ENCODE data around the gene IL1RAPL2.
"Not testable (repeated sequence)": the region's sequence is repeated elsewhere in the genome, so short reads cannot be mapped to it uniquely, and the experiment has no call there.

IL1RAPL2 gene

DNA sequence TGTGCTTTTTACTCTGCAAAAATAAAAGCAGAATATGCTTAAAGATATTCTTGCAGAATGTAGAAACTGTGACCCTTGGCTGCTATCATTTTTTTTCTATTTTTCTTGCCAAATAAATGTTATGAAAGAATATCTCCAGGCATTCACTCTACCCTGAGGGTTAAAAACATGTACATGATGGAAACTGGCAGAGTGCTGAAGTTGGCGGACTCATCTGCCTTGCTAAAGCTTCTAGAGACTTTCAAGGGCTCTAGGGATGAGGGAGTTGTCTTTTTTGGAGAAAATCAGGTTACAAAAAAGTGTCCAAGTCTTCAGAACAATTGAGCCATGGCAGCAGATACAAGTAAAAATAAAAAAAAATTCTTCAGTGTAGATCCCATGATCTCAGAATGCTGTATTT lies 1215.8 kb downstream of the IL1RAPL2 start:
- TF ChIP-seq ZNF266 (tag by site-specific recombination; IDR thresholded peaks at IDR 0.05; ENCODE audit: low read depth) (no peak), SCRT1 (tag by site-specific recombination; IDR thresholded peaks at IDR 0.05; ENCODE audit: borderline replicate concordance) (no peak), ZNF664 (tag by site-specific recombination; IDR thresholded peaks at IDR 0.05) (no peak), ZFP3 (tag by site-specific recombination; IDR thresholded peaks at IDR 0.05; ENCODE audit: low read depth) (no peak), ZNF214 (tag by site-specific recombination; IDR thresholded peaks at IDR 0.05; ENCODE audit: borderline replicate concordance) (no peak), ZNF654 (tag by site-specific recombination; IDR thresholded peaks at IDR 0.05; ENCODE audit: low read depth) (no peak), ZNF354C (tag by site-specific recombination; IDR thresholded peaks at IDR 0.05; ENCODE audit: borderline replicate concordance, low read depth) (no peak), ZNF777 (tag by site-specific recombination; IDR thresholded peaks at IDR 0.05; ENCODE audit: borderline replicate concordance) (no peak), ZNF529 (tag by site-specific recombination; IDR thresholded peaks at IDR 0.05; ENCODE audit: insufficient replicate concordance) (no peak)
- ChIA-PET POLR2A (no interaction called here), CTCF (interaction anchor here (0.7 kb wide), 1 partner anchor 31 kb away, joined by 3 read pairs; no protein-coding TSS in a partner anchor)

DNA sequence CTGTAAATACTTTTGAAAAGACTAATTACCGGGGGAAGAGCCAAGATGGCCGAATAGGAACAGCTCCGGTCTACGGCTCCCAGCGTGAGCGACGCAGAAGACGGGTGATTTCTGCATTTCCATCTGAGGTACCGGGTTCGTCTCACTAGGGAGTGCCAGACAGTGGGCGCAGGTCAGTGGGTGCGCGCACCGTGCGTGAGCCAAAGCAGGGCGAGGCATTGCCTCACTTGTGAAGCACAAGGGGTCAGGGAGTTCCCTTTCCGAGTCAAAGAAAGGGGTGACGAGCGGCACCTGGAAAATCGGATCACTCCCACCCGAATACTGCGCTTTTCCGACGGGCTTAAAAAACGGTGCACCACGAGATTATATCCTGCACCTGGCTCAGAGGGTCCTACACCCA lies 1230.9 kb downstream of the IL1RAPL2 start:
- CTCF ChIA-PET; POLR2A ChIA-PET; H3K9me3 ChIP-seq (ENCODE audit: control insufficient read depth, insufficient read depth, low read depth, low read length); H3K4me3 ChIP-seq (ENCODE audit: low read depth, low read length); H3K36me3 ChIP-seq (ENCODE audit: control insufficient read depth in 2 of 2, insufficient read depth in 1 of 2, low read length in 2 of 2); H3K27ac ChIP-seq (ENCODE audit: extremely low read depth, low read depth, low read length); H3K4me1 ChIP-seq (ENCODE audit: control insufficient read depth, insufficient read depth, low read length): not testable (repeated sequence)

More for the DNA sequence above, 1215.8 kb downstream of the IL1RAPL2 start:
- Histone ChIP-seq H3K4me1 (ENCODE audit: control insufficient read depth, insufficient read depth, low read length) (no peaks in the 10 kb centered on the region), H3K9me3 (ENCODE audit: control insufficient read depth, insufficient read depth, low read depth, low read length) (no peaks in the 10 kb centered on the region), H3K36me3 (ENCODE audit: control insufficient read depth in 2 of 2, insufficient read depth in 1 of 2, low read length in 2 of 2) (no peaks in the 10 kb centered on the region), H3K27ac (ENCODE audit: extremely low read depth, low read depth, low read length) (no peak overlapping the region), H3K4me3 (ENCODE audit: low read depth, low read length) (no peak overlapping the region)

DNA sequence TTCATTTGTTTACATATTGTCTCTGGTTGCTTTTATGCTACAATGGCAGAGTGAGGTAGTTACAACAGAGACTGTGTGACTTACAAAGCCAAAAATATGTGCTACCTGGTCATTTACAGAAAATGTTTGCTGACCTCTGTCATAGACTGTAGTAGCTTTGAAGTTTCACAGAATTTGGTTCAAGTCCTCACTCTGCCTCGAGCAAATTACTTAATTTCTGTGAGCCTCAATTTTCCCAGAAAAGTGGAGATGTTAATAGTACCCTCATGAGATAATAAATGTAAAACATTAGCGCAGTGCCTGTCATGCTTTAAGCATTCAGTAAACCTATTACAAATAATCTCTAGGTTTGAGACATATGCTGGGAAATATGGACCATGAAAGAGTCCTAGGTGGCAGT lies 1237.9 kb downstream of the IL1RAPL2 start:
- CTCF ChIA-PET: no interaction called here
- H3K27ac ChIP-seq (ENCODE audit: extremely low read depth, low read depth, low read length): no peak overlapping the region
- no peaks in the 10 kb centered on the region for H3K9me3 ChIP-seq (ENCODE audit: control insufficient read depth, insufficient read depth, low read depth, low read length)
- H3K4me3 ChIP-seq (ENCODE audit: low read depth, low read length): no peak overlapping the region
- TF ChIP-seq ZNF169 (tag by site-specific recombination; IDR thresholded peaks at IDR 0.05): no peak
- TF ChIP-seq ZNF791 (tag by site-specific recombination; IDR thresholded peaks at IDR 0.05): no peak
- no peak for TF ChIP-seq ZNF785 (tag by site-specific recombination; IDR thresholded peaks at IDR 0.05)
- TF ChIP-seq ZNF707 (tag by site-specific recombination; IDR thresholded peaks at IDR 0.05): no peak
- TF ChIP-seq ZBTB1 (tag by site-specific recombination; IDR thresholded peaks at IDR 0.05): no peak
- TF ChIP-seq ZNF510 (tag by site-specific recombination; IDR thresholded peaks at IDR 0.05; ENCODE audit: insufficient replicate concordance): no peak
- TF ChIP-seq ZNF670 (tag by site-specific recombination; IDR thresholded peaks at IDR 0.05; ENCODE audit: low read depth): no peak
- TF ChIP-seq, protein P1, sequence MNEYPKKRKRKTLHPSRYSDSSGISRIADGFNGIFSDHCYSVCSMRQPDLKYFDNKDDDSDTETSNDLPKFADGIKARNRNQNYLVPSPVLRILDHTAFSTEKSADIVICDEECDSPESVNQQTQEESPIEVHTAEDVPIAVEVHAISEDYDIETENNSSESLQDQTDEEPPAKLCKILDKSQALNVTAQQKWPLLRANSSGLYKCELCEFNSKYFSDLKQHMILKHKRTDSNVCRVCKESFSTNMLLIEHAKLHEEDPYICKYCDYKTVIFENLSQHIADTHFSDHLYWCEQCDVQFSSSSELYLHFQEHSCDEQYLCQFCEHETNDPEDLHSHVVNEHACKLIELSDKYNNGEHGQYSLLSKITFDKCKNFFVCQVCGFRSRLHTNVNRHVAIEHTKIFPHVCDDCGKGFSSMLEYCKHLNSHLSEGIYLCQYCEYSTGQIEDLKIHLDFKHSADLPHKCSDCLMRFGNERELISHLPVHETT (tag by site-specific recombination; IDR thresholded peaks at IDR 0.05): no peak
- TF ChIP-seq ZNF660 (tag by site-specific recombination; IDR thresholded peaks at IDR 0.05): no peak
- no peak for TF ChIP-seq ZNF266 (tag by site-specific recombination; IDR thresholded peaks at IDR 0.05; ENCODE audit: low read depth)
- no peak for TF ChIP-seq AEBP2 (tag by site-specific recombination; IDR thresholded peaks at IDR 0.05; ENCODE audit: borderline replicate concordance)
- TF ChIP-seq BCL11A (tag by site-specific recombination; IDR thresholded peaks at IDR 0.05; ENCODE audit: low read depth): no peak
- no peak for TF ChIP-seq ZNF623 (tag by site-specific recombination; IDR thresholded peaks at IDR 0.05)
- no peak for TF ChIP-seq YY2 (tag by site-specific recombination; IDR thresholded peaks at IDR 0.05)
- TF ChIP-seq ZNF530 (tag by site-specific recombination; IDR thresholded peaks at IDR 0.05; ENCODE audit: low read depth): no peak
- no peak for TF ChIP-seq ZSCAN4 (tag by site-specific recombination; IDR thresholded peaks at IDR 0.05)
- TF ChIP-seq ZNF473 (tag by site-specific recombination; IDR thresholded peaks at IDR 0.05): no peak
- no peak for TF ChIP-seq ZNF114 (tag by site-specific recombination; IDR thresholded peaks at IDR 0.05)
- TF ChIP-seq SP3 (tag by site-specific recombination; IDR thresholded peaks at IDR 0.05): no peak
- POLR2A ChIA-PET: no interaction called here
- H3K4me1 ChIP-seq (ENCODE audit: control insufficient read depth, insufficient read depth, low read length): no peaks in the 10 kb centered on the region
- H3K36me3 ChIP-seq (ENCODE audit: control insufficient read depth in 2 of 2, insufficient read depth in 1 of 2, low read length in 2 of 2): no peaks in the 10 kb centered on the region

All from HEK293 (cell line).